Mesendoderm (in vitro differentiated cells): ENCODE data around the gene ZNF688.

Experiments
- DNase-seq: peaks from one replicate; pipeline ENCODE4 v3.0.0; 2013
- H2AK5ac ChIP-seq: 2 replicates; pipeline ENCODE4 v1.6.1; 2013; ENCODE audit warnings: low read length, inconsistent platforms
- H2BK120ac ChIP-seq: 2 replicates; pipeline ENCODE4 v1.6.1; 2013; ENCODE audit warnings: low read depth, mild to moderate bottlenecking, low read length, moderate library complexity, mixed read lengths
- H2BK15ac ChIP-seq: replicated peaks from 2 replicates; pipeline ENCODE4 v1.6.1; 2013; ENCODE audit warnings: low read depth, mild to moderate bottlenecking, moderate library complexity
- H2BK5ac ChIP-seq: 2 replicates; pipeline ENCODE4 v1.6.1; 2013; ENCODE audit warnings: low read length, inconsistent platforms
- H3K18ac ChIP-seq: 2 replicates; pipeline ENCODE4 v1.6.1; 2013; ENCODE audit warnings: mild to moderate bottlenecking, low read length, mixed read lengths
- H3K23ac ChIP-seq: one replicate; pipeline ENCODE4 v1.6.1; 2013; ENCODE audit warnings: low read length
- H3K27ac ChIP-seq: 2 replicates; pipeline ENCODE4 v1.5.1; 2013; ENCODE audit warnings: low read depth, mild to moderate bottlenecking, inconsistent platforms, low read length, moderate library complexity
- H3K27me3 ChIP-seq: 2 replicates; pipeline ENCODE4 v1.6.1; 2013; ENCODE audit warnings: low read length, control low read depth, mild to moderate bottlenecking, inconsistent platforms; ENCODE audit not compliant: insufficient read depth, poor library complexity
- H3K36me3 ChIP-seq: 2 replicates; pipeline ENCODE4 v1.6.1; 2013; ENCODE audit warnings: low read length, inconsistent platforms; ENCODE audit not compliant: control insufficient read depth, insufficient read depth
- H3K4ac ChIP-seq: one replicate; pipeline ENCODE4 v1.6.1; 2013; ENCODE audit warnings: low read depth, mild to moderate bottlenecking, low read length, moderate library complexity
- H3K4me1 ChIP-seq: 2 replicates; pipeline ENCODE4 v1.6.1; 2013; ENCODE audit warnings: low read depth, low read length, inconsistent platforms; ENCODE audit not compliant: control insufficient read depth
- H3K4me2 ChIP-seq: 2 replicates; pipeline ENCODE4 v1.6.1; 2013; ENCODE audit warnings: low read length
- H3K4me3 ChIP-seq: 2 replicates; pipeline ENCODE4 v1.5.1; 2013; ENCODE audit warnings: mild to moderate bottlenecking, low read length
- H3K56ac ChIP-seq: one replicate; pipeline ENCODE4 v1.6.1; 2013; ENCODE audit warnings: low read length
- H3K79me1 ChIP-seq: 2 replicates; pipeline ENCODE4 v1.6.1; 2013; ENCODE audit warnings: low read length, inconsistent platforms
- H3K79me2 ChIP-seq: 2 replicates; pipeline ENCODE4 v1.6.1; 2013; ENCODE audit warnings: mild to moderate bottlenecking, low read length; ENCODE audit not compliant: control insufficient read depth, insufficient read depth
- H3K9ac ChIP-seq: 2 replicates; pipeline ENCODE4 v1.6.1; 2013; ENCODE audit warnings: low read length, inconsistent platforms
- H4K5ac ChIP-seq: one replicate; pipeline ENCODE4 v1.6.1; 2013; ENCODE audit warnings: low read length
- H4K8ac ChIP-seq: one replicate; pipeline ENCODE4 v1.6.1; 2013; ENCODE audit warnings: low read depth, mild to moderate bottlenecking, control low read depth, low read length, moderate library complexity
- WGBS: extraction: QIAGEN DNeasy Blood & Tissue Kit; methylation state at CpG from one replicate; pipeline ENCODE4 v1.1.7; 2013; ENCODE audit warnings: low lambda C conversion rate, missing lambda C conversion rate; ENCODE audit not compliant: insufficient coverage; ENCODE audit errors: extremely low coverage; 5-methylcytosine and 5-hydroxymethylcytosine counted together

Gene ZNF688

GRCh38 chr16:30569281-30569680, 2.2 kb downstream of the ZNF688 start:
- Histone ChIP-seq H2BK5ac (no peak overlapping the region), H3K9ac (no peak overlapping the region), H3K23ac (no peak overlapping the region), H2AK5ac (no peak overlapping the region), H3K4me3 (no peak overlapping the region), H3K56ac (no peak overlapping the region), H2BK120ac (no peak overlapping the region), H2BK15ac (no peak overlapping the region), H4K8ac (no peak overlapping the region), H3K4ac (no peak overlapping the region), H3K36me3 (no peaks in the 10 kb centered on the region), H3K18ac (no peak overlapping the region), H3K27ac (no peak overlapping the region), H3K79me1 (no peaks in the 10 kb centered on the region), H4K5ac (no peak overlapping the region), H3K4me1 (no peaks in the 10 kb centered on the region), H3K27me3 (no peaks in the 10 kb centered on the region), H3K79me2 (no peaks in the 10 kb centered on the region), H3K4me2 (no peak overlapping the region)
- no CpG with 5 or more reads among the region's 3 CpGs for WGBS
- no peak for DNase-seq

GRCh38 chr16:30567991-30568638, 3.4 kb downstream of the ZNF688 start:
- no peaks in the 10 kb centered on the region for H3K36me3 ChIP-seq

GRCh38 chr16:30567160-30567990, 4.1 kb downstream of the ZNF688 start:
- H3K23ac ChIP-seq: no peak overlapping the region
- no peak overlapping the region for H3K4me2 ChIP-seq
- no peak overlapping the region for H3K9ac ChIP-seq
- no peaks in the 10 kb centered on the region for H3K4me1 ChIP-seq
- no peak overlapping the region for H2BK120ac ChIP-seq
- no peaks in the 10 kb centered on the region for H3K36me3 ChIP-seq
- H2BK15ac ChIP-seq: no peak overlapping the region
- H3K27me3 ChIP-seq: no peaks in the 10 kb centered on the region
- no peaks in the 10 kb centered on the region for H3K79me1 ChIP-seq
- WGBS: no CpG with 5 or more reads among the region's 14 CpGs
- no peak overlapping the region for H3K27ac ChIP-seq
- H3K4ac ChIP-seq: no peak overlapping the region
- H3K4me3 ChIP-seq: no peak overlapping the region
- no peaks in the 10 kb centered on the region for H3K79me2 ChIP-seq
- no peak overlapping the region for H4K8ac ChIP-seq
- H3K56ac ChIP-seq: no peak overlapping the region
- DNase-seq: no peak
- no peak overlapping the region for H2AK5ac ChIP-seq
- no peak overlapping the region for H2BK5ac ChIP-seq
- H3K18ac ChIP-seq: no peak overlapping the region
- no peak overlapping the region for H4K5ac ChIP-seq

More at GRCh38 chr16:30567991-30568638, 3.4 kb downstream of the ZNF688 start:
- Histone ChIP-seq H3K4me2 (no peak overlapping the region), H2BK5ac (no peak overlapping the region), H2BK120ac (no peak overlapping the region), H3K56ac (no peak overlapping the region), H3K4me3 (no peak overlapping the region), H4K8ac (no peak overlapping the region), H3K4ac (no peak overlapping the region), H2BK15ac (no peak overlapping the region), H3K4me1 (no peaks in the 10 kb centered on the region), H4K5ac (no peak overlapping the region), H2AK5ac (no peak overlapping the region), H3K79me1 (no peaks in the 10 kb centered on the region), H3K27me3 (no peaks in the 10 kb centered on the region), H3K23ac (no peak overlapping the region), H3K18ac (no peak overlapping the region), H3K27ac (no peak overlapping the region), H3K9ac (no peak overlapping the region), H3K79me2 (no peaks in the 10 kb centered on the region)
- DNase-seq: no peak
- WGBS: no CpG with 5 or more reads among the region's 6 CpGs

- H3K18ac ChIP-seq: no peak overlapping the region
- H3K4me3 ChIP-seq: no peak overlapping the region
- no peaks in the 10 kb centered on the region for H3K27me3 ChIP-seq
- no peaks in the 10 kb centered on the region for H3K36me3 ChIP-seq
- H3K4ac ChIP-seq: no peak overlapping the region
- no peak for DNase-seq
- H4K8ac ChIP-seq: no peak overlapping the region
- H3K23ac ChIP-seq: no peak overlapping the region
- H3K79me1 ChIP-seq: no peaks in the 10 kb centered on the region
- no peak overlapping the region for H4K5ac ChIP-seq
- H2BK15ac ChIP-seq: no peak overlapping the region
- H3K27ac ChIP-seq: no peak overlapping the region
- H2BK120ac ChIP-seq: no peak overlapping the region
- no peaks in the 10 kb centered on the region for H3K4me1 ChIP-seq
- no peak overlapping the region for H2BK5ac ChIP-seq
- WGBS: no CpG with 5 or more reads among the region's 4 CpGs
- H2AK5ac ChIP-seq: no peak overlapping the region
- H3K4me2 ChIP-seq: no peak overlapping the region
- H3K56ac ChIP-seq: no peak overlapping the region
- no peaks in the 10 kb centered on the region for H3K79me2 ChIP-seq
- no peak overlapping the region for H3K9ac ChIP-seq
These were observed 5.0 kb downstream of the ZNF688 start for GRCh38 chr16:30566531-30566930.

- no CpG with 5 or more reads among the region's 8 CpGs for WGBS
- no peak overlapping the region for H2AK5ac ChIP-seq
- no peak for DNase-seq
These were observed 5.5 kb downstream of the ZNF688 start for GRCh38 chr16:30565984-30566383.

More at GRCh38 chr16:30565984-30566383, 5.5 kb downstream of the ZNF688 start:
- Histone ChIP-seq H3K4ac (no peak overlapping the region), H3K4me3 (no peak overlapping the region), H3K36me3 (no peaks in the 10 kb centered on the region), H4K8ac (no peak overlapping the region), H2BK5ac (no peak overlapping the region), H3K4me2 (no peak overlapping the region), H3K4me1 (no peaks in the 10 kb centered on the region), H3K27ac (no peak overlapping the region), H3K56ac (no peak overlapping the region), H3K79me2 (no peaks in the 10 kb centered on the region), H3K79me1 (no peaks in the 10 kb centered on the region), H3K18ac (no peak overlapping the region), H3K27me3 (no peaks in the 10 kb centered on the region), H3K23ac (no peak overlapping the region), H3K9ac (no peak overlapping the region), H4K5ac (no peak overlapping the region), H2BK15ac (no peak overlapping the region), H2BK120ac (no peak overlapping the region)
